Kidney (tissue), 14 donors: ENCODE data around the gene P3H1. TPM values are rescaled to one million over a fixed set of nuclear protein-coding genes. Genes with fewer than 3 reads are reported as not detected.
A peak's percentile ranks its signal among the peaks of the same experiment; 100 is the strongest.

Source experiments
- DNase-seq, 5 donors: peaks; one replicate each; pipeline ENCODE4 v3.0.0-alpha.2; 2013 to 2020
- FAIRE-seq: peaks from 2 replicates; lab custom pipeline; 2012; peaks lifted over from hg19 to GRCh38; lab: Jason Lieb, UNC
- H3K27ac ChIP-seq, 2 donors: one replicate each; pipeline ENCODE4 v1.7.0; 2013; ENCODE audit warnings: low read depth in 2 of 2, low read length in 2 of 2, inconsistent platforms in 1 of 2
- H3K27me3 ChIP-seq: one replicate; pipeline ENCODE4 v1.7.1; 2013; ENCODE audit warnings: low read length, inconsistent platforms; ENCODE audit not compliant: control insufficient read depth, insufficient read depth
- H3K36me3 ChIP-seq, 3 donors: one replicate each; pipeline versions ENCODE4 v1.7.0 to v1.7.1; 2013; ENCODE audit warnings: low read length in 3 of 3, control low read depth in 1 of 3, inconsistent platforms in 1 of 3; ENCODE audit not compliant: insufficient read depth in 3 of 3, control insufficient read depth in 2 of 3
- H3K4me1 ChIP-seq, 3 donors: one replicate each; pipeline versions ENCODE4 v1.7.0 to v1.7.1; 2013; ENCODE audit warnings: low read length in 3 of 3, inconsistent platforms in 1 of 3, low read depth in 1 of 3; ENCODE audit not compliant: control insufficient read depth in 2 of 3, insufficient read depth in 2 of 3
- H3K4me3 ChIP-seq, 3 donors: one replicate each; pipeline versions ENCODE4 v1.7.0 to v1.8.1; 2013; ENCODE audit warnings: low read length in 3 of 3, control low read depth in 1 of 3, inconsistent platforms in 1 of 3
- H3K9ac ChIP-seq, 3 donors: one replicate each; pipeline versions ENCODE4 v1.7.0 to v1.7.1; 2013; ENCODE audit warnings: low read length in 3 of 3, control low read depth in 1 of 3, inconsistent platforms in 1 of 3
- H3K9me3 ChIP-seq, 3 donors: one replicate each; pipeline versions ENCODE4 v1.7.0 to v1.7.1; 2013; ENCODE audit warnings: low read length in 3 of 3, control low read depth in 1 of 3, inconsistent platforms in 1 of 3; ENCODE audit not compliant: control insufficient read depth in 2 of 3, insufficient read depth in 1 of 3
- CTCF ChIP-seq: IDR thresholded peaks from 3 replicates; pipeline ENCODE4 v1.5.1; 2012; ENCODE audit warnings: mild to moderate bottlenecking, moderate library complexity, borderline replicate concordance; ENCODE audit not compliant: insufficient read depth; ENCODE audit errors: extremely low read depth
- intact Hi-C: fragments of 100-400 bp; cut with DNase I; formaldehyde crosslinking; loops from one replicate; pipeline ENCODE4 v1.11.1; 2022
- polyA plus RNA-seq: library from polyadenylated mRNA; stranded (reverse); fragments of 350-450 nt; fragmentation: Illumina TruSeq; extraction: RNeasy Lipid Tissue Mini Kit (QIAGEN cat#74804); gene quantifications from one replicate; pipeline ENCODE4 v1.2.3, GENCODE V29; 2014; ENCODE audit warnings: low read depth, low replicate concordance; ENCODE audit not compliant: insufficient read depth
- total RNA-seq: library from RNA; stranded (reverse); fragmentation: NEBNext Ultra II Directional; extraction: Animal tissue kit (Norgen Biotek cat#: 25700); gene quantifications from one replicate; pipeline ENCODE4 v1.2.1, GENCODE V29; 2021
- donor health status: control.
- donor health status: control.
- donor health status: control.
- donor health status: control.
- donor health status: control.
- donor health status: DM: yes; HTN: yes; CAD: no.
- donor health status: Normal renal cell carcinoma (clear cell type).

P3H1 gene
- total and polyA plus RNA-seq, 2 donors from 2014 or later, result 19.0 to 29.7 TPM

- Histone ChIP-seq H3K27me3 (no peaks in the 10 kb centered on the region), H3K4me1 (peaks cover 0 to 6% (median 3%) of the 10 kb centered on the region in 3 donors), H3K4me3 (no peak overlapping the region), H3K36me3 (peaks cover 0 to 3% (median 0%) of the 10 kb centered on the region in 3 donors), H3K9me3 (no peaks in the 10 kb centered on the region), H3K27ac (no peak overlapping the region), H3K9ac (no peak overlapping the region)
- no peak for TF ChIP-seq CTCF
- DNase-seq (peak in 1 of 5 donors; percentile 81), FAIRE-seq (no peak)
- intact Hi-C loops, result no loop called here
These were observed 29.6 kb downstream of the P3H1 start for GRCh38 chr1:42737257-42737656.

GRCh38 chr1:42736571-42737200 is 30.1 kb downstream of the P3H1 start:
- DNase-seq (peak in 1 of 5 donors; percentile 7), FAIRE-seq (no peak)
- no peaks in the 10 kb centered on the region for H3K27me3 ChIP-seq
- H3K9ac ChIP-seq, result no peak overlapping the region
- no peak for TF ChIP-seq CTCF
- peaks cover 0 to 6% (median 3%) of the 10 kb centered on the region in 3 donors for H3K4me1 ChIP-seq
- H3K9me3 ChIP-seq, result no peaks in the 10 kb centered on the region
- intact Hi-C loops, result no loop called here
- no peak overlapping the region for H3K27ac ChIP-seq
- H3K4me3 ChIP-seq, result no peak overlapping the region
- H3K36me3 ChIP-seq, result peaks cover 0 to 3% (median 0%) of the 10 kb centered on the region in 3 donors

- Histone ChIP-seq H3K36me3 (peaks cover 0 to 3% (median 0%) of the 10 kb centered on the region in 3 donors), H3K9me3 (no peaks in the 10 kb centered on the region), H3K27me3 (no peaks in the 10 kb centered on the region), H3K4me1 (peaks cover 0 to 6% (median 3%) of the 10 kb centered on the region in 3 donors), H3K4me3 (no peak overlapping the region), H3K9ac (no peak overlapping the region), H3K27ac (no peak overlapping the region)
- intact Hi-C loops, result no loop called here
- TF ChIP-seq CTCF, result no peak
- FAIRE-seq (no peak), DNase-seq (no peak)
These were observed 30.7 kb downstream of the P3H1 start for GRCh38 chr1:42736152-42736551.
